ENCODE data around the gene FLAD1. TPM values are rescaled to one million over a fixed set of nuclear protein-coding genes. Genes with fewer than 3 reads are reported as not detected.

Gene FLAD1
- total RNA-seq, 1 donor from 2014 or later = 69.0 TPM

DNA sequence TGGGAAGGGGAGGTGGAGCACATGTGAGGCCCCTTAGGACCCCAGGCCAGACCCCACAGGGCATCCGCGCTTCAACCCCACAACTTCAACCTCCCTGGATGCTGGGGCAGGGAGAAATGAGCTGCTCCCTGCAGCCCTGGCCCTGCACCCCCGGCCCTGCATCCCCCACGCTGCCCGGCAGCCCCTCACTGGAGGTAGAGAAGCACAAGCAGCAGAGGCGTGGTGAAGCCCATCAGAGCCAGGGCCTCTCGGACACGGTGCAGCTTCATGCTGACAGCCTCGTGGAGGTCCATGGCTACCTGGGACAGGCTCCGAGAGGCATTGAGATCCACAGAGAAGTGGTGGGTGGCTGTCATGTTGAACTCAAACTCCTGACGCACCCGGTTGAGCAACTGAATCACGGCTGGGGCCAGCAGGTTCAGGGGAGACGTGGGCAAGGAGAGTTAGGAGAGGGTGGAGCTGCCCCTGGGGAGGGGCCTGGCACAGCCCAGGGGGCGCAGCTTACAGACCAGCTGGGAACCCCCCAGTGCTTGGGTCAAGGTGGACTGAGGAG lies 47.2 kb downstream of the FLAD1 start:
- H3K27ac Mint-ChIP-seq = no peak overlapping the region
- CTCF ChIA-PET = no interaction called here

DNA sequence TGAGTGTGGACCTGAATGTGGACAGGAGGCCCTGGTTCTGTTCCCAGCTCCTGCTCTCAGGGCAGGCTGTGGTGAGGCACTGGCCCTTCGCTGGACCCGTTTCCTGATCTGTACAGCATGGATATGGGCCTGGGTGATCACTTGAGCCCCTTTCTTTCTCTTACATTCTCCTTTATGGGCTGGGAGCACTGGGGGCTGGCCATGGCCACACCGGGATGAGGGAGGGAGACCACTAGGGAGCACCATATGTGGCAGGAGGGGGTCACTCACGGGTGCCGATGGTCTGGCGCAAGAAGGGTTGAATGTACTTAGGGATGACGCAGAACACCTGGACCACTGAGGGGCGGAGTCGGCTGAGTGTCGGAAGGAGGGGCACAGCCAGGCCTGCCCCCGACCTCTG lies 47.8 kb downstream of the FLAD1 start:
- TF ChIP-seq CTCF (IDR thresholded peaks at IDR 0.05) = no peak
- H3K9me3 Mint-ChIP-seq = no peaks in the 10 kb centered on the region
- no peaks in the 10 kb centered on the region for H3K36me3 Mint-ChIP-seq (ENCODE audit: low read depth)
- ATAC-seq (ENCODE audit: low read depth) (no peak), DNase-seq (no peak)
- POLR2A ChIA-PET = interaction anchor here (0.6 kb wide), 1 partner anchor 160 kb away, joined by 4 read pairs; no protein-coding TSS in a partner anchor
- no peak overlapping the region for H3K4me3 Mint-ChIP-seq
- intact Hi-C loops (cut with micrococcal nuclease) = no loop called here
- no peaks in the 10 kb centered on the region for H3K27me3 Mint-ChIP-seq
- no peak overlapping the region for H3K27ac Mint-ChIP-seq
- H3K4me1 Mint-ChIP-seq = no peaks in the 10 kb centered on the region
- CTCF ChIA-PET = no interaction called here

More for the DNA sequence above, 47.2 kb downstream of the FLAD1 start:
- no peak for TF ChIP-seq CTCF (IDR thresholded peaks at IDR 0.05)
- POLR2A ChIA-PET = no interaction called here
- ATAC-seq (ENCODE audit: low read depth) = no peak
- intact Hi-C loops (cut with micrococcal nuclease) = no loop called here
- no peak overlapping the region for H3K4me3 Mint-ChIP-seq
- no peaks in the 10 kb centered on the region for H3K27me3 Mint-ChIP-seq
- H3K4me1 Mint-ChIP-seq = no peaks in the 10 kb centered on the region
- no peak for DNase-seq
- H3K36me3 Mint-ChIP-seq (ENCODE audit: low read depth) = no peaks in the 10 kb centered on the region
- H3K9me3 Mint-ChIP-seq = no peaks in the 10 kb centered on the region

DNA sequence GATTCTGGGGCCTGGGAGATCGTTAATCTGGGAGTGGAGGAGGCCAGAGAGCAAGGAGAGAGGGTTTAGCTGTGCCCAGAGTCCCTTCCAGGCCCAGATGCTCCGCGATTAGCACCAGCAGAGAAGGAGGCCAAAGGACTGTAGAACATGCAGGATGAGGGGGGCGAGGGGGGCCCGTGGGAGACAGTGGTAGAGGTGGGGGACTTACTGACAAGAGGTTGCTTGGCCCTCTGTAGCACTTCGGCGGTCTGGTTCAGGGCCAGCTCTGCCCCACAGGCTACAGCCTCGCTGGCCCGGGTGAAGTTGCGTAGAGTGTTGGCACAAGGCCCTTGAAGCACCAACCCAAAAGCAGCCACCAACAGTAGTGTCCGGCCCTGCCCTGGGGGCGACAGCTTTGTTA lies 49.7 kb downstream of the FLAD1 start:
- H3K36me3 Mint-ChIP-seq (ENCODE audit: low read depth) = no peaks in the 10 kb centered on the region
- ATAC-seq (ENCODE audit: low read depth) (no peak), DNase-seq (no peak)
- H3K9me3 Mint-ChIP-seq = no peaks in the 10 kb centered on the region
- H3K4me1 Mint-ChIP-seq = no peaks in the 10 kb centered on the region
- H3K4me3 Mint-ChIP-seq = no peak overlapping the region
- H3K27ac Mint-ChIP-seq = no peak overlapping the region
- ChIA-PET CTCF (no interaction called here), POLR2A (no interaction called here)
- TF ChIP-seq CTCF (IDR thresholded peaks at IDR 0.05) = no peak
- peaks cover under 1% of the 10 kb centered on the region for H3K27me3 Mint-ChIP-seq
- intact Hi-C loops (cut with micrococcal nuclease) = no loop called here

DNA sequence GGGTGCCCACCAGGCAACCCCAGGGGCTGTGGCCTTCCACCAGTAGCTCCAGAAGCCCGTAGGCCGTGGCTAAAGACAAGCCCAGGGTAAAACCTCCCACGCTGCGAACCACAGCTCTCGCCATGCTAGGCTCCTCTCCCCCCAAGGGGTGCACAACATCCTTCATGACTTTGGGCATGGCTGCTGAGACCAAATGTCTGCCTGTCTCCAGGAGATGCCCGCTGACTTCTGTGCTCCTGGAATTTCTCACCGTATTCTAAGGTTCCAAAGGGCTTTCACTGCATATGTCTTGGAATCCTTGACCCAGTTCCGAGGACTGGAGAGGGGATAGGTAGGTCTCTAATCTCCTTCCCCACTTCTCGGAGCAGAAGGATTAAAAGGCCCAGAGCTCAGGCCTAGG lies 50.4 kb downstream of the FLAD1 start, which contains the start of the genes DCST1 and DCST2:
TSS of gene DCST1 (plus strand) at position 301 of the 400 bp plus-strand sequence. CDS start 213 bp downstream, outside the sequence.
TSS of gene DCST2 (minus strand) at position 258 of the 400 bp plus-strand sequence. CDS start at position 178, 80 bp downstream.
- H3K27me3 Mint-ChIP-seq = peaks cover 4% of the 10 kb centered on the region
- DNase-seq (no peak), ATAC-seq (ENCODE audit: low read depth) (no peak)
- CTCF ChIA-PET = no interaction called here
- H3K36me3 Mint-ChIP-seq (ENCODE audit: low read depth) = no peaks in the 10 kb centered on the region
- H3K4me3 Mint-ChIP-seq = no peak within 1 kb of the TSS
- no peak for TF ChIP-seq CTCF (IDR thresholded peaks at IDR 0.05)
- H3K27ac Mint-ChIP-seq = no peak within 1 kb of the TSS
- POLR2A ChIA-PET = no interaction called here
- intact Hi-C loops (cut with micrococcal nuclease) = no loop called here
- no peaks in the 10 kb centered on the region for H3K4me1 Mint-ChIP-seq
- no peaks in the 10 kb centered on the region for H3K9me3 Mint-ChIP-seq

DNA sequence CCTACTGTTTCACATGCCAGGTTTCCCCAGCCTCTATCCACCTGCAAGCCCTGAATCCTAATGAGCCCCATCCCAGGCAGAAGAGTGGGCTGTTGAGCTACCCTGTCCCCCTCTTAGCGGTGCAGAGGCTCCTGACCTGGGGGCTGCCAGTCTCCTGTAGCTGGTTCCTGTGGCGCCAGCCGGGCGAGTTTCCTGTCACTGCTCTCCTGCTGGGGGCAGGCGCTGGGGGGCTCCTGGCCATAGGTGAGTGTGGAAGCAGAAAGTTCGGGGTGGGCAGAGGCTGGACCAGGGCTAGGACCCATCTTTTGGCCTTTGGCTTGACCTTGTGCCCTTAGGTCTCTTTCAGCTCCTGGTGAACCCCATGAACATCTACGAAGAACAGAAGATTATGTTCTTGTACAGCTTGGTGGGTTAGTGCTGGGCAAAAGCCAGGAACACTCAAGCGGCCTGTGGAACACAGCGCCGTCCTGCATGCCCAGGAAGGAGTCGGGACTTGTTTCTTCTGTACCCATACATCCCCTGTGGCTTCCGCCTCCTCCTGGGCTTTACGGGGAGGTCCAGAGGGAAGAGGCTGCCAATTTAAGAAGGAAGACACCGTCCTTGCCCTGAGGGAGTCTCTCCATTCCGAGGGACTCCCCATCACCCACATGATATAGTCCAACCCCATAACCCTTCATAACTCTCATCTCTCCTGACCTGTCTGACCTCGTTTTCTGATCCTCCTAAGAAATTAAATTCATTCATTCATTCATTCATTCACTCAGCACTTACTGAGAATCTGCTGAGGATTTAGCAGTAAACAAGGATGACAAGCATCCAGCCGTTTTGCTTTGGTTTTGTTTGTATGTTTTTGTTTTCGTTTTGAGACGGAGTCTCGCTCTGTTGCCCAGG lies 51.4 kb downstream of the FLAD1 start:
- no peak for DNase-seq
- ChIA-PET POLR2A (no interaction called here), CTCF (no interaction called here)
- intact Hi-C loops (cut with micrococcal nuclease) = no loop called here
- Mint-ChIP-seq H3K36me3 (ENCODE audit: low read depth) (no peaks in the 10 kb centered on the region), H3K27me3 (peaks cover 8% of the 10 kb centered on the region), H3K9me3 (no peaks in the 10 kb centered on the region), H3K4me3 (no peak overlapping the region), H3K4me1 (no peaks in the 10 kb centered on the region), H3K27ac (no peak overlapping the region)
- no peak for ATAC-seq (ENCODE audit: low read depth)
- no peak for TF ChIP-seq CTCF (IDR thresholded peaks at IDR 0.05)

Data from activated B cell treated with CpG ODN at 0.5 μM for 24 hours (primary cell).